Measurements from ENCODE around the gene CLCA2. TPM values are rescaled to one million over a fixed set of nuclear protein-coding genes. Genes with fewer than 3 reads are reported as not detected.

The CLCA2 gene
- total RNA-seq, 1 experiment from 2014 or later, result not detected

DNA sequence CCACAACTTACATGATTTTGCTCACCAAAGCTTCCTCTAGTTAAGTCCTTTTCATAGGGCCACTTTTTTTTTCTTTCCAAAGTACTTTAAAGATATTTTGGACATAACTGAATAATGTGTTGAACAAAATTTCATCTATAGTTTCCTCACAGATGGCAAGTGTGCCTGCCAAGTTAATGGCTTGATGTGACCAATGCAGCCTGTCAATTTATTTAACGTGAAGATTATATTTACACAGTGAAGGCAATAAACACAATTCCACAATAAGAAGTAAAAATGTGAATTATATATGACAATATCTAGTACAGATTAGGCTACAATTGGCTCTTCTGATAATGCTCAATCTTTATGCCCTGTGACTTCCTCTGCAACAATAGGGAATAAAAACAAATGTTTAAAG is 18.0 kb downstream of the CLCA2 start:
- H3K9me3 Mint-ChIP-seq, result no peaks in the 10 kb centered on the region
- H3K9ac ChIP-seq (ENCODE audit: extremely low read depth, insufficient read length, low read length), result no peak overlapping the region
- H2BK5ac ChIP-seq (ENCODE audit: insufficient read length, low read length), result no peak overlapping the region
- H3K27ac ChIP-seq (ENCODE audit: insufficient read length, low read depth, low read length), result no peak overlapping the region
- H3K27me3 ChIP-seq (ENCODE audit: insufficient read depth, low read length), result no peaks in the 10 kb centered on the region
- H4K91ac ChIP-seq (ENCODE audit: insufficient read length, low read depth, low read length), result no peak overlapping the region
- TF ChIP-seq, protein P1, sequence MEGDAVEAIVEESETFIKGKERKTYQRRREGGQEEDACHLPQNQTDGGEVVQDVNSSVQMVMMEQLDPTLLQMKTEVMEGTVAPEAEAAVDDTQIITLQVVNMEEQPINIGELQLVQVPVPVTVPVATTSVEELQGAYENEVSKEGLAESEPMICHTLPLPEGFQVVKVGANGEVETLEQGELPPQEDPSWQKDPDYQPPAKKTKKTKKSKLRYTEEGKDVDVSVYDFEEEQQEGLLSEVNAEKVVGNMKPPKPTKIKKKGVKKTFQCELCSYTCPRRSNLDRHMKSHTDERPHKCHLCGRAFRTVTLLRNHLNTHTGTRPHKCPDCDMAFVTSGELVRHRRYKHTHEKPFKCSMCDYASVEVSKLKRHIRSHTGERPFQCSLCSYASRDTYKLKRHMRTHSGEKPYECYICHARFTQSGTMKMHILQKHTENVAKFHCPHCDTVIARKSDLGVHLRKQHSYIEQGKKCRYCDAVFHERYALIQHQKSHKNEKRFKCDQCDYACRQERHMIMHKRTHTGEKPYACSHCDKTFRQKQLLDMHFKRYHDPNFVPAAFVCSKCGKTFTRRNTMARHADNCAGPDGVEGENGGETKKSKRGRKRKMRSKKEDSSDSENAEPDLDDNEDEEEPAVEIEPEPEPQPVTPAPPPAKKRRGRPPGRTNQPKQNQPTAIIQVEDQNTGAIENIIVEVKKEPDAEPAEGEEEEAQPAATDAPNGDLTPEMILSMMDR (conservative IDR thresholded peaks at IDR 0.05), result no peak
- H3K23ac ChIP-seq (ENCODE audit: insufficient read length, low read depth, low read length), result no peak overlapping the region
- H3K14ac ChIP-seq (ENCODE audit: insufficient read depth, low read length), result no peak overlapping the region
- no peak for DNase-seq
- no peak overlapping the region for H3K4me2 ChIP-seq (ENCODE audit: insufficient read depth, insufficient read length, low read length)
- H3K9me3 ChIP-seq (ENCODE audit: control insufficient read depth, low read depth, low read length), result no peaks in the 10 kb centered on the region
- H2AFZ ChIP-seq (ENCODE audit: low read length), result no peak overlapping the region
- no peaks in the 10 kb centered on the region for H3K4me1 ChIP-seq (ENCODE audit: insufficient read depth, low read length)
- WGBS (ENCODE audit: extremely low coverage, insufficient read length, low lambda C conversion rate), result no CpG with 5 or more reads among the region's 1 CpG
- H3T11ph ChIP-seq (ENCODE audit: low read length), result no peak overlapping the region
- 0 out of 4 replicates have a peak, but pooled peaks cover 0 to 2% of the 10 kb centered on the region in 2 experiments for H3K4me1 Mint-ChIP-seq
- no peak overlapping the region for H2BK20ac ChIP-seq (ENCODE audit: low read depth, low read length, poor library complexity, severe bottlenecking)
- no peak overlapping the region for H3K27ac Mint-ChIP-seq
- no peak overlapping the region for H2BK15ac ChIP-seq (ENCODE audit: low read depth, low read length)
- no peaks in the 10 kb centered on the region for H3K79me1 ChIP-seq (ENCODE audit: insufficient read depth, low read depth, low read length, poor library complexity, severe bottlenecking)
- peaks cover 2% of the 10 kb centered on the region; the same call in 1 of the 2 replicates for H3K27me3 Mint-ChIP-seq (ENCODE audit: low read depth)
- no peaks in the 10 kb centered on the region for H3K79me2 ChIP-seq (ENCODE audit: insufficient read depth, low read length)
- no peaks in the 10 kb centered on the region for H3K23me2 ChIP-seq (ENCODE audit: insufficient read length, low read depth, low read length, poor library complexity, severe bottlenecking)
- H3K4ac ChIP-seq (ENCODE audit: low read depth, low read length), result no peak overlapping the region
- H2BK12ac ChIP-seq (ENCODE audit: insufficient read length, low read depth, low read length), result no peak overlapping the region
- no peak overlapping the region for H3K18ac ChIP-seq (ENCODE audit: insufficient read length, low read depth, low read length)
- H4K8ac ChIP-seq (replicated peaks; ENCODE audit: insufficient read length, low read depth, low read length), result no peak overlapping the region
- no peak overlapping the region for H2AK5ac ChIP-seq (ENCODE audit: insufficient read length, low read length)
- H4K5ac ChIP-seq (ENCODE audit: insufficient read length, low read depth, low read length), result no peak overlapping the region
- no peak overlapping the region for H2BK120ac ChIP-seq (ENCODE audit: low read depth, low read length, poor library complexity, severe bottlenecking)
- no peaks in the 10 kb centered on the region for H3K36me3 Mint-ChIP-seq (ENCODE audit: insufficient read depth in 1 of 3, low read depth in 3 of 3)
- H3K4me3 Mint-ChIP-seq, result no peak overlapping the region
- no peak overlapping the region for H3K56ac ChIP-seq (ENCODE audit: insufficient read length, low read depth, low read length)
- H4K20me1 ChIP-seq (ENCODE audit: control insufficient read depth, insufficient read depth, insufficient read length), result no peaks in the 10 kb centered on the region

Data from H9 (cell line).